HG02870 (cell line): ENCODE measurements around the gene CCIN.

Experiments
- ATAC-seq: cut with Tn5 transposase; IDR thresholded peaks from one replicate; pipeline ENCODE4 v1.9.1; 2021; ENCODE audit warnings: mild to moderate bottlenecking, moderate library complexity; ENCODE audit not compliant: unreplicated experiment

CCIN gene

DNA sequence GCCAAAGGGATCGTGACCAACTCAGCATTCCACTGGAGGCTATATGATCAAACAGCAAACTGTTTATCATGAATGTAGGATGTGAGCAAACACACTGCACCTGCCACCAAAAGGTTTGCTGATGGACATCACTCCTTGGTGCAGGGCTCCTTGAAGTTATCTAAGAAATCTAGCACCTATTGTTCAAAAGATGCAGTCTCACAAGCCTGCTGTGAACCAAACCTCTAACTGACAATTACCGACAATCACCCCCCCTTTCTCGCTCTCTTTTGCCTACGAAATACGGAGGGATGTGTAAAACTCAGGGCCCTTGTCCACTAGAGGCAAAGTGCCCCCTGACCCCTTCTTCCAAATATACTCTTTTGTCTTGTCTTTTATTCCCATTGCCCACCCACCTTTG lies 19.0 kb downstream of the CCIN start:
- ATAC-seq = no peak

DNA sequence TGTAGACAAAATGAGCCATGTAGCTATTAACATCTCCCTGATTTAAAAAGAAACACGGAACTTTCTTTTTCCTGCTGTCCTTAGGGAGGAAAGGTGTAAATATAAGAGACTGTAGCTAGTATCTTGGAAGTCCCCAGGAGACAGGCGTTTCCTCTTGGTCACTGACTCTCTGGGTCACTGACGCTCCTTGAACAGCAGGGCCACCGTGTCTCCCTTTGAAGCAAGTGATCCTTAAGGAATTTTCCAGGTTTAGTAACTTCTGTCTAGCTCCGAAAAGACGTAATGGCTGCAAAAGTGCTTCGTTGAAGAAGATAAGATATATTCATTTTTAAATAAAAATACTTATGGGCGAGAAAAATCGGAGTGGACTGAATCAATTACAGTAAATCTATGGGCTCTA lies 20.8 kb downstream of the CCIN start:
- no peak for ATAC-seq

DNA sequence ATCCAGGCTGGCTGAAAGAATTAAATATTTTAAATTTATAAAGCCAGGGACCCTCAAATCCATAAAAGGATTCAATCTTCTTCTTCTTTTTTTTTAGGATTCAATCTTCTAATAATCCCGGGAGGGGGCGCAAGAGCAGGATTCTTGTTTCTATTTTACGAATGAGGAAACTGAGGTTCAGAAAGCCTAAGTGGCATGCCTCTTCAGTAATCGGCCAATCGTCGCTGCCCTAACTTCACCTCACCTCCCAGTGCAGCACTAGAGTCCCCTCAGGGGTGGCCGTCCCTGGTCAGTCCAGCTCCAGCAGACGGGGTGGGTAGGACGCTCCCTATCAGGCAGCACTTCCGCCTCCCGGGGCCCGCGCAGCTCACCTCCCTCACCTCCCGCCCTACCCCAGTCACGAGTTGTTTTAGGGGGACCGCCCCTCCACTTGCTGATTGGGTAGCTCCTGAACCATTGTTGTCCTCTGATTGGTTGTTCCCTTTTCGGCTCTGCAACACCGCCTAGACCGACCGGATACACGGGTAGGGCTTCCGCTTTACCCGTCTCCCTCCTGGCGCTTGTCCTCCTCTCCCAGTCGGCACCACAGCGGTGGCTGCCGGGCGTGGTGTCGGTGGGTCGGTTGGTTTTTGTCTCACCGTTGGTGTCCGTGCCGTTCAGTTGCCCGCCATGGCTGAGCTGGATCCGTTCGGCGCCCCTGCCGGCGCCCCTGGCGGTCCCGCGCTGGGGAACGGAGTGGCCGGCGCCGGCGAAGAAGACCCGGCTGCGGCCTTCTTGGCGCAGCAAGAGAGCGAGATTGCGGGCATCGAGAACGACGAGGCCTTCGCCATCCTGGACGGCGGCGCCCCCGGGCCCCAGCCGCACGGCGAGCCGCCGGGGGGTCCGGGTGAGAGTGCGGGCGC lies 21.5 kb downstream of the CCIN start, which contains the start of gene CLTA:
CLTA (plus strand) TSS at position 534 of the 902 bp plus-strand sequence; CDS start at position 670, 136 bp downstream.
- peak; percentile 97 for ATAC-seq

DNA sequence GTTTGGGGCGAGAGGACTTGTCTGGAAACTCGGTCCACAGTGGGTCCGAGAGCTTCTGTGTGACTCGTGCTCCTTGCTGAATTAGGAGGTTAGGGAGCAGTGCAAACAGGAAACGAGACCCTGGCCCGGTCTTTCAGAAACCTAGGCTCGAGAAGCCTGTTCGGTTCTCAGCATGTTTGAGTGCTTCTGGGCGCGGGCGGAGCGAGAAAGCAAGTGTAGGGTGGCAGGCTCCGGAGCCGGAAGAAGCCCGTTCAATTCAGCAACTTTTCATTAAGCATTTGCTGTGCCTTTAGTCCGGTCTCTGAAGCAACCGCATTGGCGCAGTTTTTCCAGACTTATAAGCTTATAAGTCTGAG lies 22.1 kb downstream of the CCIN start:
- ATAC-seq = peak; percentile 4

DNA sequence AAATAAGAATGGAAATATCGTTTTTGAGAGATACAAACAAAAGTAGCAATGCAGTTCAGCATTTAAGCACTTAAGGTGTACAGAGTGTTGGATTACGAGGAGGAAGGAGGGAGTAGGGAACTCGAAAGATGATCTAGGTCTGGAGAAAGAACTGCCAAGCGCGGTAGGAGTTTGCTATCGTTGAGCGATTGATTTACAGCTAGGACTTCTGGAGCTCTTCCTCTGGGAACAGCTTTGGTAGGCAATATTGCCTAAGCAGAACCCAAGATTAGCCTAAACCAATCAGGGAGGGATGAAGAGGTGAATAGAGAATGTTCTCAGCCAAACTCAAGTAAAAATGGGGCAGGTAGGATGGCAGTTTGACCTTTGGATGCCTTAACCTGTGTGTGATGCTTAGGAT lies 22.5 kb downstream of the CCIN start:
- no peak for ATAC-seq

DNA sequence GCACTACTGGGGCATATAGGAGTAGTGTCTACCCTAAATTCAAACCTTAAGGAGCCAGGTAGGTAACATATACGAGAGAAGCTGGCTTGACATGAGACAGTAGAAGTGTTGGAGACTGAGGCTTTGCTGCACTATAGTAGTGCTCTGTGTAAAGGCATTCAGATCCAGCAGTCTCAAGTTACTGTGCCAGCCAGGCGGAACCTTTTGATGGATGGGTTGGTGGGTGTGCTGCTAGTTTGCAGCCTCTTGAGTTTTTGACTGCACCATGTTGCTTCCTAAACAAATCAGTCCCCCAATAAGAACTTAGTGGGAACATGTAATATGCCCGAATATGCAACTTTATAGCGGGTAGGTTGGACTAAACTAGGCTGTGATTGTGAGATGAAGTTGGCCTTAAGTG lies 23.0 kb downstream of the CCIN start:
- ATAC-seq = no peak

DNA sequence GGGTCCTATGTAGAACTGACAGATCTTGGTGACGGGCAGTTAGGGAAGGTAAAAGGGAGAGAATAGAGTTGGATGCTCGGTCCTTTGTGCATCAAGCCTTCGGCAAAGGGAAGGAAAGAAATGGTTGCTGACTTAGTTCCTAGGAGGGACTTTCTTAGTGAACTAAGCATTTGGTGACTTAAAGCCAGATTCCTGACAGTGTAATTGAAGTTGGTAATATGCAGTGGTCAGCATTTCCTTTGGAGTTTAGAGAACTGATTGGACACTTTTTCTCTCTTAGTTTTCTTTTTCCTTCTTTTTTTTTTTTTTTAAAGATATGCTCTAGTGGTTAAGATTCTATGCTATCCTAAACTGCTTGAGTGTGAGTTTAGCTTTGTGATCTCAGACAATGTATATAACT lies 23.8 kb downstream of the CCIN start:
- ATAC-seq = no peak

DNA sequence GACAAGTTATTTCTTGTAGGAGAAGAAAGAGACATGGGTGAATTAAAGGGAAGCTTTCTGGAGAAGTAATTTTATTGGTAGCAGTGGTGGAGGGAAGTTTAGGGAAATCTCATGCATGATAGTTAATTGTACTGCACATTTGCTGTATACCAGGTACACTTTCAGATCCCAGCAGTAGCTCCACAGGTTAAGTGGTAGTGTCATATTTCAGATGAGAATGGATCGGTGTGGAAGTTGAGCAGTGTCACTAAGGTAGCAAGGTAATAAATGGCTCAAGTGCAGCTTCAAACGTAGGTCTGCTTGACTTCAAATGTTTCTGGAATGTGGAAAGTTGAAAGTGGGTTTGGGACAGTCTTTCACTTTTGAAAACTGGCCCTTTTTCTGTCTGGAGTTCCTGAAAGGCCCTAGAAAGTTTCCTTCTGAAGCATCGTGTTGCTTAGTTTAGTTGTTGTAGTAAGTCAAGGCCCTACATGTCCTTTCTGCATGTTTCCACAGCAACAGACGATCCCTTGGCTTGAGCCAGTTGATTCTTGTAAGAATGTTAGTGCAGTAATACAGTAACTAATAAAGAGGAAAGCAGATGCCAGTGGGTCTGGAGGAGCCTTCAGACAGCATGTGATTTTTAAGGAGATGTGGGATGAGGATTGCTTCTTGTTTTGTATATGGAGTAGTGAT lies 25.3 kb downstream of the CCIN start:
- no peak for ATAC-seq

DNA sequence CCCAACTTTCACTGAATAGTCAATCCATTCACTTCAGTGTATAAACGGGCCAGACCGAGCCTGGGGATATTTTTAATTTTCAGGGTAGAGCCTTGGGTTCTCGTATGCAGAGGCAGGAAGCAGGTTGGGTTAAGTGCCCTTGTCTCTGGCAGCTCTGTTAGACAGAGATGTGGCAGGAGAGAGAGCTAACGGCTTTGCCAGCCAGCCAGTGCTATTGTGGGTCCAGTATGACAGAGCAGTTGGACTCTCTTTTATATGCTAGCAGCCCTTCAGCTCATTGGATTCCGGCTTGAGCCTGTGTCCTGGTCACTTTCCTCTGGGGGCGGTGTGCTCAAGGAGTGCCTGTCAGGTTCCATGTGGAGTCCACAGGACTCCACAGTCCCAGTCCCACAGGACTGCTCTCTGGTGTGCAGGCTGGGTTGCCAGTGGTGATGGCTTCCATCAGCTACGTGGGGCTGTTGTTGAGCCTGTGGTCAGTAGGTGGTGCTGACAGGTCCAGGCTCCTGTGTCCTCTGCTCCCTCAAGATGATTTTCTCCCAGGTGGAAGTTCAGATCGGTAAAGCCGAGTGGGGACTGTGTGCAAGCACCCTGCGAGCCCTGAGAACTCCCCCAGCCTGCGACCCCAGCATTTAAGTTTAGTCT lies 35.8 kb downstream of the CCIN start:
- ATAC-seq = no peak

DNA sequence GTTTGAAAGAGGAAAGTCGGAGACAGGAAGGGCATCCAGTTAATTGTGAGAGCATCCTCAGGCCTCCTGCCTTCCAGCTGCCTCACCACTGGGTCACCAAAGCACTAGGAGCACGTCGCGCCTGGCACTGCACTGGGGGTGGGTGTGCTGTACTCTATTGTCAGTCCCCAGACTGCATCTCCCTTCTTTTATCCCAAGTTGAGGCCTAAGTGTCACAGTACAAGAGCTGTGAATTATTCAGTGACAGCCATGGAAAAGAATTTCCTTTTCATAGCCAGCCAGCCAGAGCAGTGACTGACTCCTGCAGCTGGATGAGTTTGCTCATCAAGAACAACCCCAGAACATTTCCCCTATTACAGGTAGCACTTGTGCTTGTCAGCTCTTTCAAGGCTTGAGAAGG lies 37.8 kb downstream of the CCIN start:
- ATAC-seq = no peak

DNA sequence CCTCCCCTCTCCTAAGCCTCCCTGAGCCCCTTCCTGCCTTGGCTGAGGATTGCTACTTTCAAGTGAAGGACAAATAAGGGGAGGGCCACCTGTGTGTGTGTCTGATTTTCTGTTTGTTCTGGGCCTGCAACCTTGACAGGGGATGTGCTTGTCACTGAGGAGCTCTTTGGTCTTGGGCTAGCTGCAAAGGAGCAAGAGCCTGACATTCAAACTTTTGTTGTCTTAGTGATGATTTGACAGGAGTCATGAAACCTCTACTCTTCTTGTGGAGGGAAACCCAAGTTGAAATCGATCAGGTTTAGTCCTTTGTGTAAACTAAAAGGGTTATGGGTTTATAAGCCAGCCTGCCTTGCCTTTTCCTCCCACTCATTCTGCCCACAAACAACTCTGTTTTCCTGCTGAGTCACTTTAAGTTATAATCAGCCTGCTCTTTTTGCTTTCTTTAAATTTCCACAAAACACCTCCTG lies 38.4 kb downstream of the CCIN start:
- no peak for ATAC-seq

DNA sequence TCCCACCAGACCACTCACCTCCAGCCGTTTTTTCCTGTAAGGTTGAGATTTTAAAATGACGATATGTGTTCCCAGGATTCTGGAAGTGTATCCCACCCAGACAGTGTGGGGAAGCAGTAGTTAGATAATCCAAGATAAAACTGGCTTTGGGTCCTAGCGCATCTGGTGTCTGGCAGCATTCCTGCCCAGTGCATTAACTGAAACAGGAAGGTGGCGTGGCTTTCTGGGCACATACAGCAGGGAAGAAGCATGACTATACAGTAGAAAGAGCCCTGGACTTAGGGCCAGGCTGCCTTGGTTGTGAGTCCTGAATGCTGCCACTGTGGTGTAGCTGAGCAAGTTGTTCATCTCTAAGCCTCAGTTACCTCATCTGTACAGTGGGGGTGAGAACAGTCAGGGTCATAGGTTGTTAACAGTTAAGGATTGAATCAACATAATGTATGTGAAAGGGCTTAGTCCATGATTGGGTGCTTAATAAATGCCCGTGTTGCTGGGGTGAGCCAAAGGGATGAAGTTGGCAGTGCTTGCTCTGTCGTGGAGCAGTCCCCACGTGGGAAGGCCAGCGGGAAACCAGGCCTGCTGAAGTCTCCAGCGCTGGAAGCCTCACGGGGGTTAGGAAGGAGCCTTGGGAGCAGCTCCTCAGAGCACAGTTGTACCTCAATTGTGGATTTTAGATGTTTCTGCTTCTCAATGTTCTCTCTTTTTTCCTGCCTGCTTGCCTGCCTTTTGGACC lies 39.5 kb downstream of the CCIN start:
- ATAC-seq = no peak

DNA sequence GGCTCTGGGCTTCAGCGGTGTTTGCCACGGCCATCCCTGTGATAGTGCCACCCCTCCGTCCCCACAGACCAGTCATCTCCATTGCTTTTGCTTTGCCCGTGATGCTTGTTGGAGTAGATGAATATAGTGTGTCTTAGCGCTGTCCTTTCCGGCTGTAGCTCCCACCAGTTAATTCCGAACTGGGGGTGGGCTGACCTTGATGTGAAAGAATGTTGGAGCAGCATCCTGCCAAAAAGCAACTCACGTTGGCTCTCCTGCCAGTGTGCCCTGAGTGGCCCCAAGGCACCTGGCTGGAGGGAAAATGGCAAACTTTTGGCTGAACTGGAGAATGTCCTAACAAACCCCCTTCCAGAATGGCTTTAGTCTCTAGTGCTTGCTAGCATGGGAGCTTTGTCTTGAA lies 41.5 kb downstream of the CCIN start:
- no peak for ATAC-seq

DNA sequence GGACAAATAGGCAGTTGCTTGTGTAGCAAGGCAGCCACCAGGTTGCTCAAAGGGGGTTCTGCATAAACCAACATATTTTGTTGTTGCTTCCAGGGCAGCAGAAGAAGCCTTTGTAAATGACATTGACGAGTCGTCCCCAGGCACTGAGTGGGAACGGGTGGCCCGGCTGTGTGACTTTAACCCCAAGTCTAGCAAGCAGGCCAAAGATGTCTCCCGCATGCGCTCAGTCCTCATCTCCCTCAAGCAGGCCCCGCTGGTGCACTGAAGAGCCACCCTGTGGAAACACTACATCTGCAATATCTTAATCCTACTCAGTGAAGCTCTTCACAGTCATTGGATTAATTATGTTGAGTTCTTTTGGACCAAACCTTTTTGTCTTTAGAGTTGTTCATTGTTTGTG lies 42.3 kb downstream of the CCIN start:
- ATAC-seq = no peak

DNA sequence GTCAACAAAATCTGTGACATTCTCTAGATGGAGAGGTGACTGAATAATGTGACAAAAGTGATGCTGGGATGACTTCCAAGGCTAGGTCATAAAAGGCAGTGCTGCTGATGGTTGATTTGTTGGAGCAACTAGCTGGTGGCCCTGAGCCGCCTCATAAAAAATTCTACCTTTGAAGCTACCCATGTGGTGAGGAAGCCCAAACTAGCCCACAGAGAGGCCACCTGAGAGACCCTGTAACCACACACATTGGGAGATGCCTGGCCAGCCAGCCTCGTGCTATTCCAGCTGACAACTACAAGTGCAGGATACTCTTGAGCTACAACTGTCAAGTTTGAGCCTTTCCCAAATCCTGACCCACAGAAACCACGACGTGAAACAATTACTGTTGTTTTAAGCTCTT lies 44.2 kb downstream of the CCIN start:
- no peak for ATAC-seq

DNA sequence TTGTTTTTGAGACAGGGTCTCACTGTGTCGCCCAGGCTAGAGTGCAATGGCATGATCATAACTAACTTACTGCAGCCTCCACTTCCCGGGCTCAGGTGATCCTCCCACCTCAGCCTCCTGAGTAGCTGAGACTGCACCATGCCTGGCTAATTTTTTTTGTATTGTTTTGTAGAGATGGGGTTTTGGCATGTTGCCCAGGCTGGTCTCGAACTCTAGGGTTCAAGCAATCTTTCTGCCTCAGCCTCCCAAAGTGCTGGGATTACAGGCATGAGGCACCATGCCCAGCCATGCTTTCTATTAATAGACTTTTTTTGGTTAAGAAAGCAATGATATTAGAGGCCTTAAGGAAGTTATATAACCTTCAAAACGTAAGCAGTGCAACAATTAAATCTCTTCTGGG lies 44.8 kb downstream of the CCIN start:
- ATAC-seq = no peak

DNA sequence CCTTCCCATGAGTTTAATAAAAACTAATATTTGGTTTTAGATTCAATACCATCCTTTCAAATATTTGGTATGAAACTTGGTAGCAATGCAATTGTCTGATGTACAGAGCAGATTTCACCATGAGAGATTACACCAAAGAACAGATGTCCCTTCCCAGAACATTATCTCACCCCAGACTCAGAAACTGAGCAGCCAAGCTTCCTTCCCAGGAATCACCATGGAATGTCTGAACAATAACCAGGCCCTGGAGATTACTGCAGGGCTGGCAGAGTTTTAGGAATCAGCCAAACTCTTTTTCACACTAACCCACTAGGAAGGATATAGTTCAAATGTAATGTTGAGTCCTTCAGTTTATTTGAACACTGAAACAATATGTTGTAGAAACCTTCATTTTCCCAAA lies 45.4 kb downstream of the CCIN start:
- ATAC-seq = no peak

DNA sequence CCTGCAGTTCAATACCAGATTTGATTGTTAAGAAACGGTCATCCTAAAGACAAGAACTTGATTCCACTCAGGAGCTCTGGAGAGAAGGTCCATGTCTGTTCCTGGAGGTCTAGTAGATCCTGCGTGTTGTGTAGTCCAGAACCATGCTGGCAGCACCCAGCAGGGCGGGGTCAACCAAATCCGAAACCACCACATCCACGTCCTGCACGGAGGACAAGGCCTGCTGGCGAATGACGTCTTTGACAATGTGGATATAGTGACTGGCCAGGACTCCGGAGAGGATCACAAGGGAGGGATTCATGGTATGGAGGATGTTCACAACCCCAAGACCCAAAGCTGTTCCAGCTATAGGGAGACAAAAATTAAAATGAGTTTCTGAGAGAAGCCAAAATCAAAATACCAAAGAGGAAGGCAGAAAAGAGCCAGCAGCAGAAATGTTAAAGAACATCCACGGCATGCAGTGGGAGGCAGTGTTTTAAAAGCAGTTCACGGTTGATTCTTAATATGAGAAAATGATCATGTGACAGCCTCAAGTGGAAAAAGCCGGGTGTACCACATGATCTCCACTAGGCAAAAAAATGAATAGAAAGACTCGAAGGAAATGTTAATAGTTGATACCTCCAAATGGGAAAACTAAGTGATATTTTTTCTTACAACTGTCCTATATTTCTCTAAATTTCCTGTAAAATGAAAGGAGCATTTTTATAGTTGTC lies 48.2 kb downstream of the CCIN start:
- ATAC-seq = no peak

DNA sequence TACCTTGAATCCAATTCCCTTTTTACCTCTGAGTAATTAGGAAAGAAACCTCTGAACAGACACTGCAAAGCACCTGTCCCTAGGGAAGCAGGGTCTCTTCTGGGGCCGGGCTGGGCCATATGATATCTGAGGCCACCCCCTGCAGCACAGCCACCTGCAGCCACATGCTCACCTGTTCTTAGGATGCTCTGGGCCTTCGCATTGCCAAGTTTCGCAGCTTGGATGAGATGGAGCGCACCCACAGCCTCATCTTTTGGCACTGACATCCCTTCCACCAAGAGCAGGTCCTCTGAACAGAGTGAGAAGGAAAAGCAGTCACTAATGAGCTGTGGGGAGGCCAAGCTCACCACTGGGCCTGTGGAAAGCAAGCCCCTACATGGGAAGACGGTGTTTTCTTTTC lies 48.8 kb downstream of the CCIN start:
- ATAC-seq = no peak

DNA sequence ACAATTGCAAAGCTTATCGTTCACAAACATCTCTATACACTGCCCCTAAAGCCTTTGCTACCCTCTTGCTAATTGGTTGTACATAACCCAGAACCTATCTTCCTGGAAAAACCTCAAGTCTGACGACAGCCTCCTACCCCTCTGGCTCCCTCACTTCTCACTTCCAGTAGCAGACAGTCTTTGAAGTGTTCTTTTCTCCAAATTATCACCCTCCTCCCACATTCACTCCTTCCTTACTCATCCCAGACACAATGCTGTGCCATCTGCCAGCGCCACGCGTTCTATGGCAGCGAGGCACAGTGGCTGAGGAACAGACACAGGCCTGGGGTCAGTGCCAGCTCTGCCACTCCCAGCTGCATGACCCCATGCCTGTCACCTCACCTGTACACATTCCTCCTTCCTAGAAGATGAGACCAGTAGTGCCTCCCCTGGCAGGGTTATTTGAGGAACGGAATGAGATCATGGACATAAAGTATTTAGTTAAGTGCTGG lies 49.3 kb downstream of the CCIN start:
- no peak for ATAC-seq
